ENCODE results near the gene CTNNA1. TPM values are rescaled to one million over a fixed set of nuclear protein-coding genes. Genes with fewer than 3 reads are reported as not detected.

CTNNA1 gene
- polyA plus RNA-seq, 1 experiment: 140 TPM

- CTCF ChIA-PET: no interaction called here
- Histone ChIP-seq H3K27me3 (ENCODE audit: control insufficient read depth, insufficient read depth, low read length) (no peaks in the 10 kb centered on the region), H3K27ac (ENCODE audit: low read depth, low read length) (no peak overlapping the region), H3K4me3 (ENCODE audit: low read depth, low read length) (no peak overlapping the region), H3K9me3 (ENCODE audit: control insufficient read depth, insufficient read depth, low read length) (no peaks in the 10 kb centered on the region; the same call in 1 of the 2 replicates)
- no peak for DNase-seq (ENCODE audit: low read depth, low spot score)
- POLR2A ChIA-PET: interaction anchor here (0.5 kb wide), 1 partner anchor 274 kb away, joined by 4 read pairs; no protein-coding TSS in a partner anchor
- no peak for TF ChIP-seq CTCF (IDR thresholded peaks at IDR 0.05; ENCODE audit: low read depth, low read length)
Observed at GRCh38 chr5:138951091-138951985, 198.1 kb downstream of the CTNNA1 start.

DNA sequence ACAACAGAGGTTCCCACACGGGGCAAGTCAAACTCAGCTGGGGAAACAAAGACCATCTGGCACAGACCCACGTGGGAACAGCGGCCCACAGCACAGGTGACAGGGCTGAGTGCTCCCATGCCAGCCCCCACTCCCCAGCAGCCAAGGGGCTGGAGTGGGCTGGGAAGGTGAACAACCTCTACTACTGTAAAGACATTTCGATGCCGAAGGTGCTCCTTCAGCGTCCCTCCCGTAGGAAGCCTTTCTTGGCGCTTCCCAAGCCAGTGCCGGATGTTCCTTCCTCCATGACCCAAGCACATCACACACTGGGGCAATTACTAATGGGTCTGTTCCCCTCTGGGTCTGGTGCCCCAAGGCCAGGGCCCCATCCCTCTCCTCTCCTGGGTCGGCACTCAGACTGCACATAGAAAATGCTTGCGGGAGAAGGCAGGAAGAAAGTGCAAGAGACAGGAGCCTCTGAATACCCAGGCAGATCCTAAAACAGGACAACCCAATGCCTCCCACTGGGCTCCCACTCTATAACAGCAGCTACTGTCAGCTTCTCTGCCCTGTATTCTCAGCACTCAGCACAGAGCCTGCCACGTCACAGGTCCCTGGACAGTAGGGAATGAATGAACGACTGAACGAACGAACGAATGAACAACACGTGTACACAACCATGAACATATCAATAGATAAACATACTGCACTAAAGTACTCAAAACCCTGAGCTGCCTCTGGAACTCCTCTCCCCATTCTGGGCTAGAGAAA lies 198.9 kb downstream of the CTNNA1 start:
- no peak overlapping the region for H3K27ac ChIP-seq (ENCODE audit: low read depth, low read length)
- ChIA-PET CTCF (no interaction called here), POLR2A (no interaction called here)
- no peak for DNase-seq (ENCODE audit: low read depth, low spot score)
- H3K27me3 ChIP-seq (ENCODE audit: control insufficient read depth, insufficient read depth, low read length): no peaks in the 10 kb centered on the region
- no peak overlapping the region for H3K4me3 ChIP-seq (ENCODE audit: low read depth, low read length)
- H3K9me3 ChIP-seq (ENCODE audit: control insufficient read depth, insufficient read depth, low read length): no peaks in the 10 kb centered on the region; the same call in 1 of the 2 replicates
- TF ChIP-seq CTCF (IDR thresholded peaks at IDR 0.05; ENCODE audit: low read depth, low read length): no peak

DNA sequence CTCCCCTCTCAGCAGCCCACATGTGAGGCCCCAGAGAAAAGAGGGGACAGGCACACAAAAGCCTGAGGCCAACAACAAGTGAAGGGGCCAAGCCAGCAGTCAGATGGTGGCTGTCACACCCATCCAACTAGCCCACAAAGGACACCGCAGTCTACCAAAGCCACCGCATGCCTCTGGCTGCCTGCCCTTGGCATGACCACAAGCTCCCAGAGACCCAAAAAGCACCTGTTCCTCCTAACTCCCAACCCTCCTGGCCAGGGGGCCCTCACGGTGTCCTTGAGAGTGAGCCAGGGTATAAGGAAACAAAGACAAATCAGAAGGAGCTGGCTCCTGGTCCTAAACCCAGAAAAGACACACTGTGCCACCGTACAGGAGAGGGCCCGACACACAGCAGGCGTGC lies 199.7 kb downstream of the CTNNA1 start:
- ChIA-PET CTCF (interaction anchor here (0.8 kb wide), 1 partner anchor 373 kb away, joined by 3 read pairs; no protein-coding TSS in a partner anchor), POLR2A (no interaction called here)
- no peak for TF ChIP-seq CTCF (IDR thresholded peaks at IDR 0.05; ENCODE audit: low read depth, low read length)
- DNase-seq (ENCODE audit: low read depth, low spot score): no peak
- Histone ChIP-seq H3K27ac (ENCODE audit: low read depth, low read length) (no peak overlapping the region), H3K9me3 (ENCODE audit: control insufficient read depth, insufficient read depth, low read length) (no peaks in the 10 kb centered on the region; the same call in 1 of the 2 replicates), H3K27me3 (ENCODE audit: control insufficient read depth, insufficient read depth, low read length) (no peaks in the 10 kb centered on the region), H3K4me3 (ENCODE audit: low read depth, low read length) (no peak overlapping the region)

GRCh38 chr5:138953387-138954256 lies 200.4 kb downstream of the CTNNA1 start:
- CTCF ChIA-PET: interaction anchor here (0.8 to 1.4 kb wide), 2 partner anchors 164 to 374 kb away, joined by 3 to 4 read pairs; no protein-coding TSS in a partner anchor

More at GRCh38 chr5:138953387-138954256, 200.4 kb downstream of the CTNNA1 start:
- H3K9me3 ChIP-seq (ENCODE audit: control insufficient read depth, insufficient read depth, low read length): no peaks in the 10 kb centered on the region
- no peak for TF ChIP-seq CTCF (IDR thresholded peaks at IDR 0.05; ENCODE audit: low read depth, low read length)
- POLR2A ChIA-PET: interaction anchor here (0.6 kb wide), 1 partner anchor 319 kb away, joined by 3 read pairs; no protein-coding TSS in a partner anchor
- no peak overlapping the region for H3K27ac ChIP-seq (ENCODE audit: low read depth, low read length)
- no peak for DNase-seq (ENCODE audit: low read depth, low spot score)
- no peaks in the 10 kb centered on the region for H3K27me3 ChIP-seq (ENCODE audit: control insufficient read depth, insufficient read depth, low read length)
- no peak overlapping the region for H3K4me3 ChIP-seq (ENCODE audit: low read depth, low read length)
